Panc1 (cell line): Measurements from ENCODE around the gene CNIH1. TPM values are rescaled to one million over a fixed set of nuclear protein-coding genes. Genes with fewer than 3 reads are reported as not detected.

Experiments used
- ATAC-seq: fragments of 200-7000 bp; cut with Tn5 transposase; 2 replicates; pipeline ENCODE4 v1.9.1; 2020; ENCODE audit warnings: mild to moderate bottlenecking, moderate library complexity
- BruUV-seq: library from RNA; stranded (reverse); fragments of 400-500 nt; replicated peaks from 2 replicates; lab custom pipeline; 2021; lab: Mats Ljungman, UMichigan
- CTCF ChIA-PET: fragments of 300-600 bp; sonication (Branson Sonifier 250); formaldehyde crosslinking; loops from one replicate; lab custom pipeline; 2022; ENCODE audit warnings: antibody characterized with exemption; lab: Charles Lee
- POLR2A ChIA-PET: fragments of 300-600 bp; sonication (Branson Sonifier 250); formaldehyde crosslinking; loops from one replicate; lab custom pipeline; 2022; ENCODE audit warnings: antibody characterized with exemption; lab: Charles Lee
- DNase-seq: peaks from one replicate; pipeline ENCODE4 v3.0.0-alpha.2; 2010; ENCODE audit warnings: low read depth, low spot score
- H3K27ac ChIP-seq: 2 replicates; pipeline ENCODE4 v1.5.1; 2011; ENCODE audit warnings: mild to moderate bottlenecking, low read length, inconsistent platforms
- H3K27me3 ChIP-seq: fragments of 200-500 bp; sonication (Bioruptor generic); 2 replicates; pipeline ENCODE4 v1.6.0; 2014; ENCODE audit warnings: low read length, inconsistent platforms; ENCODE audit not compliant: control insufficient read depth, insufficient read depth
- H3K36me3 ChIP-seq: fragments of 200-500 bp; sonication (Bioruptor generic); 2 replicates; pipeline ENCODE4 v1.5.1; 2014; ENCODE audit warnings: inconsistent platforms, mild to moderate bottlenecking, low read length, moderate library complexity; ENCODE audit not compliant: control insufficient read depth, insufficient read depth
- H3K4me1 ChIP-seq: 2 replicates; pipeline ENCODE4 v1.5.1; 2011; ENCODE audit warnings: inconsistent platforms, mild to moderate bottlenecking, low read length, moderate library complexity; ENCODE audit not compliant: control insufficient read depth, insufficient read depth
- H3K4me3 ChIP-seq, 2 experiments: 2 replicates each; pipeline ENCODE4 v1.5.1; 2011 to 2012; ENCODE audit warnings: low read depth in 2 of 2, low read length in 2 of 2, mild to moderate bottlenecking in 2 of 2, inconsistent platforms in 1 of 2, moderate library complexity in 1 of 2
- H3K9me3 ChIP-seq: fragments of 200-500 bp; sonication (Bioruptor generic); 2 replicates; pipeline ENCODE4 v1.5.1; 2014; ENCODE audit warnings: low read depth, mild to moderate bottlenecking, inconsistent platforms, low read length, moderate library complexity; ENCODE audit not compliant: control insufficient read depth, insufficient read depth
- CTCF ChIP-seq: fragments of 450-650 bp; IDR thresholded peaks from 2 replicates; pipeline ENCODE4 v1.5.1; 2017; ENCODE audit warnings: mild to moderate bottlenecking
- POLR2AphosphoS5 ChIP-seq: IDR thresholded peaks from 2 replicates; pipeline ENCODE4 v1.6.1; 2012; ENCODE audit warnings: mild to moderate bottlenecking, low read depth, low read length, moderate library complexity
- REST ChIP-seq, 2 experiments: IDR thresholded peaks; 2 replicates each; pipeline ENCODE4 v1.6.1; 2011 to 2012; ENCODE audit warnings: low read depth in 2 of 2, control low read depth in 1 of 2, low read length in 1 of 2, mild to moderate bottlenecking in 1 of 2, moderate library complexity in 1 of 2; ENCODE audit not compliant: insufficient read depth in 1 of 2
- SIN3A ChIP-seq: IDR thresholded peaks from 2 replicates; pipeline ENCODE4 v1.6.1; 2012; ENCODE audit warnings: low read depth, mild to moderate bottlenecking, low read length, moderate library complexity, borderline replicate concordance; ENCODE audit not compliant: insufficient read depth
- TCF7L2 ChIP-seq: IDR thresholded peaks from 2 replicates; pipeline ENCODE4 v1.6.1; 2011; ENCODE audit warnings: mild to moderate bottlenecking, low read depth, low read length, inconsistent platforms
- in situ Hi-C: cut with HindIII; loops from 2 replicates; pipeline ENCODE4 v1.10.0; 2016; ENCODE audit warnings: low sequenced_read_pairs, low pct_unique_long_range_greater_than_20kb
- intact Hi-C: fragments of 100-400 bp; cut with micrococcal nuclease; formaldehyde crosslinking; loops from one replicate; pipeline ENCODE4 v1.10.0; 2022; ENCODE audit not compliant: unreplicated experiment
- total RNA-seq: library from RNA; stranded (reverse); gene quantifications from one replicate; pipeline ENCODE4 v1.2.1, GENCODE V29; 2021; ENCODE audit not compliant: unreplicated experiment

Gene CNIH1
- total RNA-seq, 1 experiment from 2014 or later, result 83.7 TPM

GRCh38 chr14:54487771-54488170 is 46.6 kb upstream of the CNIH1 start:
- DNase-seq (no peak), ATAC-seq (0 out of 2 replicates have a peak, but pooled peaks have one; percentile 43)
- Histone ChIP-seq H3K36me3 (peaks cover 4% of the 10 kb centered on the region; the same call in 1 of the 2 replicates), H3K4me1 (peaks cover 11% of the 10 kb centered on the region), H3K27me3 (no peaks in the 10 kb centered on the region), H3K4me3 (peak overlapping the region; percentile 81 to 94), H3K27ac (peak overlapping the region; percentile 95), H3K9me3 (no peaks in the 10 kb centered on the region)
- CTCF ChIA-PET, result no interaction called here
- TSS peak; percentile 63 for BruUV-seq
- intact Hi-C loops, result no loop called here
- POLR2A ChIA-PET, result interaction anchor here (0.6 kb wide), 1 partner anchor 57 kb away, joined by 3 read pairs; no protein-coding TSS in a partner anchor
- no peak for TF ChIP-seq SIN3A
- no peak for TF ChIP-seq POLR2AphosphoS5
- no peak for TF ChIP-seq TCF7L2
- TF ChIP-seq CTCF, result no peak
- TF ChIP-seq REST (IDR thresholded peaks at IDR 0.05; ENCODE audit: insufficient read depth in 1 of 2, low read depth in 2 of 2, low read length in 1 of 2), result no peak
- in situ Hi-C loops, result no loop called here

GRCh38 chr14:54486685-54487084 is 45.5 kb upstream of the CNIH1 start:
- no peak for ATAC-seq
- BruUV-seq, result no TSS peak
- peaks cover 7% of the 10 kb centered on the region for H3K36me3 ChIP-seq
- no peak for DNase-seq
- CTCF ChIA-PET, result no interaction called here
- no peaks in the 10 kb centered on the region for H3K9me3 ChIP-seq
- in situ Hi-C loops, result no loop called here
- intact Hi-C loops, result no loop called here
- no peaks in the 10 kb centered on the region for H3K27me3 ChIP-seq
- POLR2A ChIA-PET, result no interaction called here
- TF ChIP-seq POLR2AphosphoS5 (no peak), SIN3A (no peak), REST (IDR thresholded peaks at IDR 0.05; ENCODE audit: insufficient read depth in 1 of 2, low read depth in 2 of 2, low read length in 1 of 2) (no peak), TCF7L2 (no peak)
- peak overlapping the region; percentile 40; the same call in 1 of the 2 replicates for H3K27ac ChIP-seq
- H3K4me1 ChIP-seq, result peaks cover 11% of the 10 kb centered on the region
- no peak overlapping the region for H3K4me3 ChIP-seq
